ENCODE measurements around the gene PHACTR1. TPM values are rescaled to one million over a fixed set of nuclear protein-coding genes. Genes with fewer than 3 reads are reported as not detected.

PHACTR1 gene
- total RNA-seq, 1 experiment from 2014 or later: not detected

- Histone ChIP-seq H3F3A (ENCODE audit: low read length, unreplicated experiment) (no peaks in the 10 kb centered on the region), H3K4me2 (ENCODE audit: low read length) (no peak overlapping the region), H3K9me2 (replicated peaks; ENCODE audit: low read length) (no peaks in the 10 kb centered on the region), H3K4me1 (ENCODE audit: insufficient read depth, low read length) (peaks cover 13% of the 10 kb centered on the region), H3K79me2 (ENCODE audit: low read length) (no peaks in the 10 kb centered on the region), H3K36me3 (ENCODE audit: low read depth, low read length) (peaks cover 12% of the 10 kb centered on the region; the same call in 1 of the 2 replicates), H2AFZ (ENCODE audit: low read length) (no peak overlapping the region), H3K9ac (ENCODE audit: low read length) (no peak overlapping the region), H3K9me3 (ENCODE audit: low read length) (no peaks in the 10 kb centered on the region), H3K4me3 (ENCODE audit: low read length) (no peak overlapping the region), H3K27me3 (ENCODE audit: low read length) (no peaks in the 10 kb centered on the region), H3K27ac (ENCODE audit: low read length) (no peak overlapping the region), H4K20me1 (ENCODE audit: low read length) (no peaks in the 10 kb centered on the region)
- TF ChIP-seq EZH2 (IDR thresholded peaks at IDR 0.05; ENCODE audit: low read length, unreplicated experiment): no peak
- no peak for TF ChIP-seq EZH2phosphoT487 (IDR thresholded peaks at IDR 0.05; ENCODE audit: borderline replicate concordance, low read length)
- no peak for TF ChIP-seq CTCF (conservative IDR thresholded peaks at IDR 0.05; ENCODE audit: low read depth, low read length)
- ATAC-seq (no peak), DNase-seq (no peak)
- BruUV-seq (replicated peaks): no TSS peak
- POLR2A ChIA-PET (ENCODE audit: unreplicated experiment): no interaction called here
- intact Hi-C loops (cut with micrococcal nuclease): no loop called here
- CTCF ChIA-PET: no interaction called here
Measured at GRCh38 chr6:13298446-13298845, 581.9 kb downstream of the PHACTR1 start.

GRCh38 chr6:13299403-13299821 is 582.8 kb downstream of the PHACTR1 start:
- Histone ChIP-seq H3K36me3 (ENCODE audit: low read depth, low read length) (peaks cover 10% of the 10 kb centered on the region; the same call in 1 of the 2 replicates), H3K4me1 (ENCODE audit: insufficient read depth, low read length) (peaks cover 16% of the 10 kb centered on the region), H3K9me3 (ENCODE audit: low read length) (no peaks in the 10 kb centered on the region), H2AFZ (ENCODE audit: low read length) (no peak overlapping the region), H3K4me3 (ENCODE audit: low read length) (no peak overlapping the region), H3F3A (ENCODE audit: low read length, unreplicated experiment) (no peaks in the 10 kb centered on the region), H3K4me2 (ENCODE audit: low read length) (no peak overlapping the region), H3K9me2 (replicated peaks; ENCODE audit: low read length) (no peaks in the 10 kb centered on the region), H3K9ac (ENCODE audit: low read length) (no peak overlapping the region), H4K20me1 (ENCODE audit: low read length) (no peaks in the 10 kb centered on the region), H3K27me3 (ENCODE audit: low read length) (no peaks in the 10 kb centered on the region), H3K27ac (ENCODE audit: low read length) (no peak overlapping the region), H3K79me2 (ENCODE audit: low read length) (no peaks in the 10 kb centered on the region)
- ChIA-PET CTCF (no interaction called here), POLR2A (ENCODE audit: unreplicated experiment) (no interaction called here)
- ATAC-seq: no peak
- BruUV-seq (replicated peaks): no TSS peak
- intact Hi-C loops (cut with micrococcal nuclease): no loop called here
- no peak for DNase-seq
- TF ChIP-seq EZH2 (IDR thresholded peaks at IDR 0.05; ENCODE audit: low read length, unreplicated experiment): no peak
- TF ChIP-seq EZH2phosphoT487 (IDR thresholded peaks at IDR 0.05; ENCODE audit: borderline replicate concordance, low read length): no peak
- TF ChIP-seq CTCF (conservative IDR thresholded peaks at IDR 0.05; ENCODE audit: low read depth, low read length): no peak

DNA sequence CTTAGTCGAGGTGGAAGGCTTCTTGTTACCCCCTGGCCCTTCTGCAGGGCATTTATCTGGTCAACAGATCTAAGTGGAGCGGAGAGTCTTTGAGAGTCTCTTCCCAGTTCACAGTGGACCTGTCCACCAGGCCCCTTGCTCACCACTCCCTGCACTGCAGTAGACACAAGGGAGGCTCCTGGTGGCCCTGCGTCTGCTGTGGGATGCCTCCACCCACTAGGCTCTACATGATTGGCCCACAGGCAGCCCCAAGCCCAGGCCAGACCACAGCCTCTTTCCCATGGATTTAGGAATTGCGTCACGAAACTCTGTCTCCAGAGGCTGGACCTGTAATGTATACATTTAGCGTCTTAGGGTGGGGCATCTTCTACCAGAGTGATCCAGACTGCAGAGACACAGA is 583.4 kb downstream of the PHACTR1 start:
- ATAC-seq: no peak
- no peaks in the 10 kb centered on the region for H4K20me1 ChIP-seq (ENCODE audit: low read length)
- peaks cover 16% of the 10 kb centered on the region for H3K4me1 ChIP-seq (ENCODE audit: insufficient read depth, low read length)
- intact Hi-C loops (cut with micrococcal nuclease): no loop called here
- POLR2A ChIA-PET (ENCODE audit: unreplicated experiment): no interaction called here
- H3K9me2 ChIP-seq (replicated peaks; ENCODE audit: low read length): no peaks in the 10 kb centered on the region
- no peaks in the 10 kb centered on the region for H3F3A ChIP-seq (ENCODE audit: low read length, unreplicated experiment)
- BruUV-seq (replicated peaks): no TSS peak
- no peaks in the 10 kb centered on the region for H3K27me3 ChIP-seq (ENCODE audit: low read length)
- peaks cover 5% of the 10 kb centered on the region; the same call in 1 of the 2 replicates for H3K36me3 ChIP-seq (ENCODE audit: low read depth, low read length)
- H3K79me2 ChIP-seq (ENCODE audit: low read length): no peaks in the 10 kb centered on the region
- H3K27ac ChIP-seq (ENCODE audit: low read length): no peak overlapping the region
- H3K9me3 ChIP-seq (ENCODE audit: low read length): no peaks in the 10 kb centered on the region
- no peak overlapping the region for H3K4me3 ChIP-seq (ENCODE audit: low read length)
- H3K4me2 ChIP-seq (ENCODE audit: low read length): no peak overlapping the region
- H2AFZ ChIP-seq (ENCODE audit: low read length): no peak overlapping the region
- CTCF ChIA-PET: no interaction called here
- no peak for DNase-seq
- no peak overlapping the region for H3K9ac ChIP-seq (ENCODE audit: low read length)
- TF ChIP-seq EZH2phosphoT487 (IDR thresholded peaks at IDR 0.05; ENCODE audit: borderline replicate concordance, low read length): no peak
- no peak for TF ChIP-seq EZH2 (IDR thresholded peaks at IDR 0.05; ENCODE audit: low read length, unreplicated experiment)
- no peak for TF ChIP-seq CTCF (conservative IDR thresholded peaks at IDR 0.05; ENCODE audit: low read depth, low read length)

Measured in PC-3 (cell line).